HUDEP-2 (cell line): ENCODE results near the gene KLHDC1.
"Not testable (repeated sequence)": the region's sequence is repeated elsewhere in the genome, so short reads cannot be mapped to it uniquely, and the experiment has no call there.

ENCODE experiments used
- DNase-seq, 76 experiments: peaks; one replicate each; lab custom pipeline; 2025; ENCODE audit not compliant: unreplicated experiment in 76 of 76; lab: John Stamatoyannopoulos, UW

The KLHDC1 gene, protein sequence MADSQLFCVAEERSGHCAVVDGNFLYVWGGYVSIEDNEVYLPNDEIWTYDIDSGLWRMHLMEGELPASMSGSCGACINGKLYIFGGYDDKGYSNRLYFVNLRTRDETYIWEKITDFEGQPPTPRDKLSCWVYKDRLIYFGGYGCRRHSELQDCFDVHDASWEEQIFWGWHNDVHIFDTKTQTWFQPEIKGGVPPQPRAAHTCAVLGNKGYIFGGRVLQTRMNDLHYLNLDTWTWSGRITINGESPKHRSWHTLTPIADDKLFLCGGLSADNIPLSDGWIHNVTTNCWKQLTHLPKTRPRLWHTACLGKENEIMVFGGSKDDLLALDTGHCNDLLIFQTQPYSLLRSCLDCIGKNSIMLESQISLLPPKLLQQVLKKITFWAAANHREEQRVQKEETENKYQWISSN

DNA sequence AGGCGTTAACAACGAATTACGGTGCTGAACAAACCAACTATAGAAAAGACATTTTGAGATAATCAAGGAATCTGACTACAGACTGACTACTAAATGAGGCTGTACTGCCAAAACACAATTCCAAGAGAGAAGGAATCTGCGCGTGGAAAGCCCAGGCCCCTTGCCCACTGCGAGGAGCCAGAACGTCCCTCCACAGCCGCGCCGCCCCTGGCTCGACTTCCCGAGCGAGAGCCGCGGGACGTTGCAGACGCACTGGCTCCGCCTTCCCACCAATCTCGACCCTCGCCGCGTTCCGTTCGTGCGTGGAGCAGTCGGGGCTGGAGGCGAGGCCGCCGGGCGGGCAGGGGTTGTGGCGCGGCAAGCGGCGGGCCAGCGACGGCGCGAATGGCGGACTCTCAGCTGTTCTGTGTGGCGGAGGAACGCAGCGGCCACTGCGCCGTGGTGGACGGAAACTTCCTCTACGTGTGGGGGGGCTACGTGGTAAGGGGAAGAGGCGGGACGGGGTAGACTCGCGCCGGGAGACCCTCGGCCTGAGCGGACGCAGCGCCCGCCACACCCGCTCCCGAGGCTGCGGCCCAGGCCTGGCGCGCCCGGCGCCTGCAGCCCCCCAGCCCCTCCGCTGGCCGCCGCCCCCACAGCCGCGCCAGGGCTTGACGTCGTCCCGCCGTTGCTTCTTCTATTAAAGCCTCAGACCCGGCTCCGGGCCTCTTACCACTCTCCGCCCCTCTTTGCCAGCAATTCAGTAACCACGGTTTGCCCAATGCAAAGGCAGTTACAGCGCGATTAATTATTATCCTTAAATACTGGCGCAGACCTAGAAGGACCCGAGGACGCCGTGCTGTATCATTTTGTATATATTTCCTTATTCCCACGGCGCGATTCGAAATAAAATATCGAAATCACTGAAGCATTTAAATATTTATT is at the start of gene KLHDC1:
KLHDC1 (plus strand) TSS at position 310 of the 924 bp plus-strand sequence; CDS start at position 385, 75 bp downstream.
- peak in 55 of 76 experiments; percentile 10 to 59 (median 35) for DNase-seq

DNA sequence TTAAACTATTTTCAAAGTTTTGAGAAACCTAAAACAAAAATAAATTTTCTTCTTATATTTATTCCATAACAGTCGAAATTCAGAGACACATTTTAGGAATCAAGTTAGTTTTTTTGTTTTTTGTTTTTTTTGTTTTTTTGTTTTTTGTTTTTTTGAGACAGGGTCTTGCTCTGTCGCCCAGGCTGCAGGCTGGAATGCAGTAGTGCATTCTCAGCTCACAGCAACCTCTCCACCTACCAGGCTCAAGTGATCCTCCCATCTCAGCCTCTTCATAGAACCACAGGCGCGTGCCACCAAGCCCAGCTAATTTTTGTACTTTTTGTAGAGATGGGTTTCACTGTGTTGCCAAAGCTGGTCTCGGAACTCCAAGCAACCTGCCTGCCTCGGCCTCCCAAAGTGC is 39.4 kb upstream of the KLHDC1 start:
- no peak for DNase-seq

- DNase-seq = no peak
Measured at GRCh38 chr14:49654511-49654910, 38.4 kb upstream of the KLHDC1 start.

GRCh38 chr14:49657500-49657899 is 35.4 kb upstream of the KLHDC1 start:
- DNase-seq = not testable (repeated sequence)

GRCh38 chr14:49659526-49660455 is 33.1 kb upstream of the KLHDC1 start:
- no peak for DNase-seq

DNA sequence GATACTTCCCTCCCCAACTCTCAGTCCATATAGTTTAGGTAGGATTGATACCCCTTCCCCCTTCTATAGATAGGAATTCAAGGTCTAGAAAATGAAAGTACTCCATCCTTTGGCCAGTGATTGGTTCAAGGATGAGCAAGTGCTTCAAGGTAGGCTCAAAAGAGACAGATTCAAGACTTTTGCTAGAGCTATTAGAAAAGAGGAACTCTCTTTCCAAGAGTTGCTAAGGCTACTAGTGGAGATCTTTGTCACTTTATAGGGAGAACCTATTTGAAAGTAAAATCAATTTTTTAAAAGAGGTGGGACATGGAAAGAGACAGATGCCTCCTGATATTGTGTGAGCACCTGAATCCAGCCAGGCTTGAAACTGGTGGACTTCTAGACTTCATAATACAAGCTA is 22.4 kb upstream of the KLHDC1 start:
- no peak for DNase-seq

- no peak for DNase-seq
Measured at GRCh38 chr14:49673586-49673985, 19.3 kb upstream of the KLHDC1 start.

DNA sequence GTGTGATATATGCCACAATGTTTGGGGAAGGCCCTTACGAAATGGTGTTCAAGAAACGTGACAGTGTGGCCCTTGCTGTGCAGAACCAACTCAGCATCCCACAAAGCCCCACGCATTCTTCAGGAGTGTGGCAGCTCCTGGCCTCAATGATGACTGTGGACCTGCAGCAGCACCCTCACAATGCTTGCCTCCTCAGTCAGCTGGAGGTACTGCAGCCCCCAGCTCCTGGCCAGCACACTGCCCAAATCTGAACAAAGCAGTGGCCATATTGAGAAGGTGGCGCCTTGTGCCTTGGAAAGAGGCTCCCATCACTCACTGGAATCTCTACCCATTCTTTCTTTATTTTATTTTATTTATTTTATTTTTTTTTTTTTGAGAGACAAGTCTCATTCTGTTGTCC is 15.3 kb upstream of the KLHDC1 start:
- DNase-seq = no peak

DNA sequence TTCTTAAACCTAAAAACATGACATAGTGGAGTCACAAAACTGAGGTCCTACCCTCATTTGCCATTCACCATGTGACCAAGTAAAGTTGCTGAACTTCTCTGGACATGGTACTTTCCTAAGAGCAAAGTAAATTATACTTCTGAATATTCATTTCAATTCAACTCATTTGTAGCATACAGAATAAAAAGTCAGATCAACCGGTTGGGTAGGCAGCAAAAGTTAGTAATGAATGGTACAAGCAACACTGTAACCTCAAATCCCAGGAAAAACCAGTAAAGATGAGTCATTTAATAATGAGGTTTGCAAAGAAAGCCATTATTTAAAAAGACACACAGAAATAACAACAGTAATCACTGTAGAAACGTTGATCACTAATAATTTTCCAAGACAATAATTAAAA is 13.6 kb upstream of the KLHDC1 start:
- no peak for DNase-seq

GRCh38 chr14:49686425-49686824 is 6.5 kb upstream of the KLHDC1 start:
- DNase-seq = no peak

- peak in 70 of 76 experiments; percentile 8 to 88 (median 62) for DNase-seq
Measured at GRCh38 chr14:49687942-49688700, 4.8 kb upstream of the KLHDC1 start, which contains the start of gene POLE2. Gene POLE2 (minus strand): TSS chr14:49688214. CDS start chr14:49688203, 11 bp downstream.

DNA sequence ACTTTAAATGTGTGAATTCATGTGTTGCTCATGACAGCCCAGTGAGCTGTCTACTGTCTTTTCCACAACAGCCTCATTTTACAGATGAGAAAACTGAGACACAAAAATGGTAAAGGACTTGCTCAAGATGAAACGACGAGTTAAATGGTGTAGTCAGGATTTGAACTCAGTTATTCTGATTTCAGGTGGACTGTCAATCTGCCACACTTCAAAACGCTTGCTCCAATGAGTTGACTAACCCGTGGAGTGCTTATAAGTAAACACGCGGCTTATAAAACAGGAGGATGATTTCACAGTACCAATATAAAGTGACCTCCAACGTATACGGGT is 4.3 kb upstream of the KLHDC1 start:
- DNase-seq = no peak

GRCh38 chr14:49691031-49691430 is 1.9 kb upstream of the KLHDC1 start:
- DNase-seq = peak in 21 of 76 experiments; percentile 3 to 40 (median 20)

GRCh38 chr14:49692193-49692757 is 645 bp upstream of the KLHDC1 start:
- DNase-seq = peak in 1 of 76 experiments; percentile 35

DNA sequence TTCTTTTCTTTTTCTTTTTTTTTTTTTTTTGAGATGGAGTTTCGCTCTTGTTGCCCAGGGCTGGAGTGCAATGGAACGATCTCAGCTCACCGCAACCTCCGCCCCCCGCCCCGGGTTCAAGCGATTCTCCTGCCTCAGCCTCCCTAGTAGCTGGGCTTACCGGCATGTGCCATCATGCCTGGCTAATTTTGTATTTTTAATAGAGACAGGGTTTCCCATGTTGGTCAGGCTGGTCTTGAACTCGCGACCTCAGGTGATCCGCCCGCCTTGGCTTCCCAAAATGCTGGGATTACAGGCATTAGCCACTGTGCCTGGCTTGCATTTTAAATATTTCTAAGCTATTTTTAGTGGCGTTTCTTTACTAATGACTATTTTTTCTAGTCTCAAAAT is 810 bp downstream of the KLHDC1 start:
- not testable (repeated sequence) for DNase-seq

- DNase-seq = no peak
Measured at GRCh38 chr14:49702725-49703124, 9.8 kb downstream of the KLHDC1 start.

DNA sequence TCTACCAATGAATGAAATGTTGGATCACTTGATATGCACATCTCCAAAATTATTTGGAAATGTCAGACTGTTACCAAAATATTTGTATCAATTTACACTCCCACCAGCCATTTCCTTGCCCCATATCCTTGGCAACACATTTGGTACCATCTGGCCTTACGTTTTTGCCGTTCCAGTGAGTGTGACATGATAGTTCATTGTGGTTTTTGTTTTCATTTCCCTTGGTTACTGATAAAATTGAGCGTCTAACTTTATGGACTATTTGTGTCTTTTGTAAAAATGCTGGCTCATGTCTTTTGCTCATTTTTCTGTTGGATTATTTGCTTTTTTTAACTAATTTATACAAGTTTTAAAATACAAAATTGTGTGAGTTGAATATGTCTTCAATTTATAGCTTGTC is 11.0 kb downstream of the KLHDC1 start:
- DNase-seq = peak in 1 of 76 experiments; percentile 3

DNA sequence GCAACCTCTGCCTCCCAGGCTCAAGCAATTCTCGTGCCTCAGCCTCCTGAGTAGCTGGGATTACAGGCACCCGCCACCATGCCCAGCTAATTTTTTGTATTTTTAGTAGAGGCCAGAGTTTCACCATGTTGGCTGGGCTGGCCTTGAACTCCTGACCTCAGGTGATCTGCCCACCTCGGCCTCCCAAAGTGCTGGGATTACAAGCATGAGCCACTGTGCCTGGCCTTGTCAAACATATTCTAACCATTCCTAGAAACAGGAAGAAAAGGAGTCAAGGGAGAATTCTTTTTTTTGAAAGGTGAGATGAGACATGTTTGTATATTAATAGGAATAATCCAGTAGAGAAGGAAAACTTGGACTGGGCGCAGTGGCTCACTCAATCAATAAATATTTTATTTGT is 11.6 kb downstream of the KLHDC1 start:
- not testable (repeated sequence) for DNase-seq

DNA sequence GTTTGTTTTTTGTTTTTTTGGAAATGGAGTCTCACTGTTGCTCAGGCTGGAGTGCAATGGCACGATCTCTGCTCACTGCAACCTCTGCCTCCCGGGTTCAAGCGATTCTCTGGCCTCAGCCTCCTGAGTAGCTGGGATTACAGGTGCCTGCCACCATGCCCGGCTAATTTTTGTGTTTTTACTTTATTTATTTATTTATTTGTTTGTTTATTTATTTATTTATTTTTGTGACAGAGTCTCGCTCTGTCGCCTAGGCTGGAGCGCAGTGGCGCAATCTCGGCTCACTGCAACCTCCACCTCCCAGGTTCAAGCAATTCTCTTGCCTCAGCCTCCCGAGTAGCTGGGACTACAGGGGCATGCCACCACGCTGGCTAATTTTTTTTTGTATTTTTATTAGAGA is 18.1 kb downstream of the KLHDC1 start:
- DNase-seq = not testable (repeated sequence)
